Measurements from ENCODE around the gene TMEM63B. TPM values are rescaled to one million over a fixed set of nuclear protein-coding genes. Genes with fewer than 3 reads are reported as not detected.
"Not testable (repeated sequence)": the region's sequence is repeated elsewhere in the genome, so short reads cannot be mapped to it uniquely, and the experiment has no call there.

TMEM63B gene
- total and polyA plus RNA-seq, 4 donors, result 49.0 to 94.5 (median 88.3) TPM

DNA sequence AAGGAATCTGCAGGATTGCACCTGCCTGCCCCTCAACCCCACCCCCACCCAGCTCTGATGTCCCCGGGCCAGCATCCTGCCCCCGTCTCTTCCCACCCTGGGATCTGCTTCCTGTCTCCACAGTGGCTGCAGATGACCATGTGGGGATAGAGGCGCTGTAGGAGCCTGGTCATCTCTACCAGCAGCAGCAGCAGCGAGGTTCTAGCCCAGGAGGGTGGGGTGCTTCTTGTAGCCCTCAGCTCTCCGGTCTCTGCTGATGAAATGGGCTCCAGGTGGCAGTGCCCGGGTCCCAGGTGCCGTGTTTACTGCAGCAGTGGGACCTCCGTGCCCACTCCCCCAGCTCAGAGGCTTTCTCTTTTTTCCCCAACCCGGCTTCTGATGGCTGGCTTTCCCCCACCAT is 56.4 kb downstream of the TMEM63B start:
- peaks cover 0 to 4% (median 0%) of the 10 kb centered on the region in 5 donors for H3K4me1 ChIP-seq (ENCODE audit: control insufficient read depth in 5 of 5, insufficient read depth in 5 of 5, low read length in 5 of 5)
- no peaks in the 10 kb centered on the region for H3K36me3 ChIP-seq (ENCODE audit: control insufficient read depth in 4 of 4, insufficient read depth in 4 of 4, low read length in 4 of 4)
- H3K9ac ChIP-seq (ENCODE audit: insufficient read depth in 1 of 2, low read length in 2 of 2), result no peak overlapping the region
- no peak overlapping the region for H3K4me3 ChIP-seq
- WGBS, 2 donors, result 82 to 83% methylated on average over 8 to 9 of the region's 9 CpGs
- ATAC-seq (ENCODE audit: insufficient read depth, low FRiP score) (no peak), DNase-seq (no peak)
- TF ChIP-seq, protein P1, sequence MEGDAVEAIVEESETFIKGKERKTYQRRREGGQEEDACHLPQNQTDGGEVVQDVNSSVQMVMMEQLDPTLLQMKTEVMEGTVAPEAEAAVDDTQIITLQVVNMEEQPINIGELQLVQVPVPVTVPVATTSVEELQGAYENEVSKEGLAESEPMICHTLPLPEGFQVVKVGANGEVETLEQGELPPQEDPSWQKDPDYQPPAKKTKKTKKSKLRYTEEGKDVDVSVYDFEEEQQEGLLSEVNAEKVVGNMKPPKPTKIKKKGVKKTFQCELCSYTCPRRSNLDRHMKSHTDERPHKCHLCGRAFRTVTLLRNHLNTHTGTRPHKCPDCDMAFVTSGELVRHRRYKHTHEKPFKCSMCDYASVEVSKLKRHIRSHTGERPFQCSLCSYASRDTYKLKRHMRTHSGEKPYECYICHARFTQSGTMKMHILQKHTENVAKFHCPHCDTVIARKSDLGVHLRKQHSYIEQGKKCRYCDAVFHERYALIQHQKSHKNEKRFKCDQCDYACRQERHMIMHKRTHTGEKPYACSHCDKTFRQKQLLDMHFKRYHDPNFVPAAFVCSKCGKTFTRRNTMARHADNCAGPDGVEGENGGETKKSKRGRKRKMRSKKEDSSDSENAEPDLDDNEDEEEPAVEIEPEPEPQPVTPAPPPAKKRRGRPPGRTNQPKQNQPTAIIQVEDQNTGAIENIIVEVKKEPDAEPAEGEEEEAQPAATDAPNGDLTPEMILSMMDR (IDR thresholded peaks at IDR 0.05; ENCODE audit: control extremely low read depth, extremely low read depth), result no peak
- no peaks in the 10 kb centered on the region for H3K9me3 ChIP-seq (ENCODE audit: control insufficient read depth in 4 of 4, insufficient read depth in 3 of 4, low read length in 3 of 4)
- H3K27me3 ChIP-seq (ENCODE audit: control insufficient read depth in 3 of 3, insufficient read depth in 3 of 3, low read length in 2 of 3), result no peaks in the 10 kb centered on the region
- H3K27ac ChIP-seq (ENCODE audit: low read depth in 1 of 2, low read length in 1 of 2), result no peak overlapping the region

DNA sequence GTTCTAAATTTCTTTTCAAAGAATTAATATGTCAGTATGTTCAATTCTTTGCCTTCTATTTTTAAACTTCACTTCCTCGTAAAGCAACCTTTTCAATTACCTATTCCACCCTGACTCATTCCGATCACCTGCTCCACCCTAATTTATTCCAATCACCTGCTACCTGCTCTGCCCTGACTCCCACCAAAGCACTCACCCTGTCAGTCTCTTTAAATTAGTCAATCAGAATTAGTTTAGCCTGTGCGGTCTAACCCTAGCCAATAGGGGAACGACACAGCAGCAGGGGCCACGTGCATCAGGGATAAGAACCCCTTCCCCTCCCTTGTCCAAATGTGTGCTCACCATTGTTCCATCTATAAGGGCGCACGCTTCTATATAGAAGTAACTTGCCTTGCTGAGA is 58.0 kb downstream of the TMEM63B start:
- not testable (repeated sequence) for H3K27me3 ChIP-seq (ENCODE audit: control insufficient read depth in 3 of 3, insufficient read depth in 3 of 3, low read length in 2 of 3); H3K36me3 ChIP-seq (ENCODE audit: control insufficient read depth in 4 of 4, insufficient read depth in 4 of 4, low read length in 4 of 4); ATAC-seq (ENCODE audit: insufficient read depth, low FRiP score); DNase-seq; H3K4me3 ChIP-seq; H3K9ac ChIP-seq (ENCODE audit: insufficient read depth in 1 of 2, low read length in 2 of 2); H3K4me1 ChIP-seq (ENCODE audit: control insufficient read depth in 5 of 5, insufficient read depth in 5 of 5, low read length in 5 of 5); H3K27ac ChIP-seq (ENCODE audit: low read depth in 1 of 2, low read length in 1 of 2); H3K9me3 ChIP-seq (ENCODE audit: control insufficient read depth in 4 of 4, insufficient read depth in 3 of 4, low read length in 3 of 4)
- WGBS, 2 donors, result 84 to 91% methylated on average over 7 of the region's 7 CpGs

DNA sequence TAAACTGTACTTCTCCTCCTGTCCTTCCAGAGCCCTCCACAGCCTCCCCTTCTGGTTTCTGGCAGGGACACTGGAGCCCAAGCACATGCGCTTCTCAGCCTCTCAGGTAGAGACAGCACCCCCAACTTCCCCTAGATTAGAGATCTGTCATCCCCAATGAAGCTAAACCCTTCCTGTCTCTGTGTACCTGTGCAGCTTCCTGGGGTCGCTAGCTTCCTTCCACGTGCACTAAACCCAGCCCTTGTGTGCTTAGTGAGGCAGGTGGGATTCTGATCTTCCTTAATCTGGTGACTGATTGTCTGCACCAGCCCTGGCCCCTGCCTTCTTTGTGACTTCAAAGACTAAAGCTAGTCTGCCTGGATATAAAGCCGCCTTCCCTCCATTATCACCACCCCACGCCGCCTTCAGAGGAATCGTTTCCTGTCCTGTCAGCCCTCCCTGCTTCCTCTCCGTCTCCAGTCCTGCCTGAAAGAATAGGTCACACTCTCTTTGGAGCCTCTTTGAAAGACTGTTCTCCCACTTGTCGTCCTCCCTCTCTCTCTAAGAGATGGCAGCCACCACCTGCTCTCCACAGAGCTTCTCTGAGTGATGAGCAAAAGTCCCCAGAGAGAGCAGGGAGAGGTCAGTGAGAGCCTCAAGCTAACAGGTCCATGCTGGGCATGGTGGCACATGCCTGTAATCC is 58.7 kb downstream of the TMEM63B start:
- H3K9me3 ChIP-seq (ENCODE audit: control insufficient read depth in 4 of 4, insufficient read depth in 3 of 4, low read length in 3 of 4), result no peaks in the 10 kb centered on the region
- WGBS, 2 donors, result 32 to 37% methylated on average over 9 of the region's 9 CpGs
- peaks cover 0 to 4% (median 0%) of the 10 kb centered on the region in 5 donors for H3K4me1 ChIP-seq (ENCODE audit: control insufficient read depth in 5 of 5, insufficient read depth in 5 of 5, low read length in 5 of 5)
- TF ChIP-seq, protein P1 (IDR thresholded peaks at IDR 0.05; ENCODE audit: control extremely low read depth, extremely low read depth), result no peak
- H3K36me3 ChIP-seq (ENCODE audit: control insufficient read depth in 4 of 4, insufficient read depth in 4 of 4, low read length in 4 of 4), result no peaks in the 10 kb centered on the region
- no peaks in the 10 kb centered on the region for H3K27me3 ChIP-seq (ENCODE audit: control insufficient read depth in 3 of 3, insufficient read depth in 3 of 3, low read length in 2 of 3)
- H3K27ac ChIP-seq (ENCODE audit: low read depth in 1 of 2, low read length in 1 of 2), result no peak overlapping the region
- no peak for DNase-seq
- H3K9ac ChIP-seq (ENCODE audit: insufficient read depth in 1 of 2, low read length in 2 of 2), result no peak overlapping the region
- H3K4me3 ChIP-seq, result no peak overlapping the region
- no peak for ATAC-seq (ENCODE audit: insufficient read depth, low FRiP score)

DNA sequence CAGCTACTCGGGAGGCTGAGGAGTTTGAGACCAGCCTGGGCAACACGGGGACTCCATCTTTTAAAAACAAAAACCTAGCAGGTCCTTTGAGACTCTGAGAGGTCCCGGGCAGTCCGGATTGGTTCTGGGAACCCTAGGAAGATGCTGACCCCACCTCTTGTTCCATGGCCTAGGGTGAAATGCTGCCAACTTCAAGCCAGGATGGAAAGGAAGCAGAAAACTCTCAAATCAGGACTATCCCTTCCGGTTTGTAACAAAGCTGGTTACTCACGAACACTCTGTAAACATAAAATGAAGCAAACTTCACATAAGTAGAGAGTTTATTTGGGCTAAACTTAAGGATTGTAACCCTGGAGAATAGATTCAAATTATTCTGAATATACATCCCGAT is 59.3 kb downstream of the TMEM63B start:
- 70 to 84% methylated on average over 7 of the region's 7 CpGs for WGBS, 2 donors
- Histone ChIP-seq H3K4me1 (ENCODE audit: control insufficient read depth in 5 of 5, insufficient read depth in 5 of 5, low read length in 5 of 5) (peaks cover 0 to 4% (median 0%) of the 10 kb centered on the region in 5 donors), H3K4me3 (no peak overlapping the region), H3K27me3 (ENCODE audit: control insufficient read depth in 3 of 3, insufficient read depth in 3 of 3, low read length in 2 of 3) (no peaks in the 10 kb centered on the region), H3K9ac (ENCODE audit: insufficient read depth in 1 of 2, low read length in 2 of 2) (no peak overlapping the region), H3K36me3 (ENCODE audit: control insufficient read depth in 4 of 4, insufficient read depth in 4 of 4, low read length in 4 of 4) (no peaks in the 10 kb centered on the region), H3K9me3 (ENCODE audit: control insufficient read depth in 4 of 4, insufficient read depth in 3 of 4, low read length in 3 of 4) (no peaks in the 10 kb centered on the region), H3K27ac (ENCODE audit: low read depth in 1 of 2, low read length in 1 of 2) (no peak overlapping the region)
- no peak for ATAC-seq (ENCODE audit: insufficient read depth, low FRiP score)
- TF ChIP-seq, protein P1 (IDR thresholded peaks at IDR 0.05; ENCODE audit: control extremely low read depth, extremely low read depth), result no peak
- DNase-seq, result no peak
